Mucosa of stomach (tissue), 1 donor: Measurements from ENCODE around the gene SLC22A5.
A peak's percentile ranks its signal among the peaks of the same experiment; 100 is the strongest.

Source experiments
- H3K27me3 ChIP-seq: one replicate; pipeline ENCODE4 v1.7.0; 2013; ENCODE audit warnings: mild to moderate bottlenecking, low read length; ENCODE audit not compliant: control insufficient read depth, insufficient read depth
- H3K36me3 ChIP-seq: one replicate; pipeline ENCODE4 v1.7.0; 2013; ENCODE audit warnings: low read length; ENCODE audit not compliant: control insufficient read depth, insufficient read depth
- H3K4me1 ChIP-seq: one replicate; pipeline ENCODE4 v1.7.0; 2013; ENCODE audit warnings: mild to moderate bottlenecking, low read length; ENCODE audit not compliant: control insufficient read depth, insufficient read depth
- H3K4me3 ChIP-seq: one replicate; pipeline ENCODE4 v1.7.0; 2013; ENCODE audit warnings: low read length
- H3K9ac ChIP-seq: one replicate; pipeline ENCODE4 v1.7.0; 2013; ENCODE audit warnings: mild to moderate bottlenecking, low read length, moderate library complexity
- H3K9me3 ChIP-seq: one replicate; pipeline ENCODE4 v1.7.0; 2013; ENCODE audit warnings: mild to moderate bottlenecking, low read length, moderate library complexity; ENCODE audit not compliant: control insufficient read depth
- donor health status: Pancreatic carcinoma.

Gene SLC22A5

DNA sequence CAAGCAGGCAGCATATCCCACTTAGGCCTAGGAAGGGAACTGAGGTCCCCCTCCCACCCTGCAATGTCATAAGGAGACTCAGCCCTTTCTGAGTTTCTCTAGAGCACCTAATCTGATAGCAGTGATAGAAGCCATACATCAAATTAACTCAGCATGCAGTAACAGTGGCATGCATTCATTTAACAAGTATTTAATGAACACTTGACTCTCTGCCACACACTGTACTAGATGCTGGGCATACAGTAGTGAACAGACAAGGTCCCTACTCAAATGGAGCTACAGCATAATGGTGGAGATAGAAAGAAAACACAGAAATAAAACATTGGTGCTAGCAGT, 58.6 kb downstream of the SLC22A5 start:
- Histone ChIP-seq H3K9me3 (no peaks in the 10 kb centered on the region), H3K4me3 (no peak overlapping the region), H3K4me1 (peaks cover 80% of the 10 kb centered on the region), H3K27me3 (no peaks in the 10 kb centered on the region), H3K36me3 (no peaks in the 10 kb centered on the region), H3K9ac (peak overlapping the region; percentile 7)

- H3K4me3 ChIP-seq, result no peak overlapping the region
Measured at GRCh38 chr5:132428484-132429462, 59.3 kb downstream of the SLC22A5 start.

DNA sequence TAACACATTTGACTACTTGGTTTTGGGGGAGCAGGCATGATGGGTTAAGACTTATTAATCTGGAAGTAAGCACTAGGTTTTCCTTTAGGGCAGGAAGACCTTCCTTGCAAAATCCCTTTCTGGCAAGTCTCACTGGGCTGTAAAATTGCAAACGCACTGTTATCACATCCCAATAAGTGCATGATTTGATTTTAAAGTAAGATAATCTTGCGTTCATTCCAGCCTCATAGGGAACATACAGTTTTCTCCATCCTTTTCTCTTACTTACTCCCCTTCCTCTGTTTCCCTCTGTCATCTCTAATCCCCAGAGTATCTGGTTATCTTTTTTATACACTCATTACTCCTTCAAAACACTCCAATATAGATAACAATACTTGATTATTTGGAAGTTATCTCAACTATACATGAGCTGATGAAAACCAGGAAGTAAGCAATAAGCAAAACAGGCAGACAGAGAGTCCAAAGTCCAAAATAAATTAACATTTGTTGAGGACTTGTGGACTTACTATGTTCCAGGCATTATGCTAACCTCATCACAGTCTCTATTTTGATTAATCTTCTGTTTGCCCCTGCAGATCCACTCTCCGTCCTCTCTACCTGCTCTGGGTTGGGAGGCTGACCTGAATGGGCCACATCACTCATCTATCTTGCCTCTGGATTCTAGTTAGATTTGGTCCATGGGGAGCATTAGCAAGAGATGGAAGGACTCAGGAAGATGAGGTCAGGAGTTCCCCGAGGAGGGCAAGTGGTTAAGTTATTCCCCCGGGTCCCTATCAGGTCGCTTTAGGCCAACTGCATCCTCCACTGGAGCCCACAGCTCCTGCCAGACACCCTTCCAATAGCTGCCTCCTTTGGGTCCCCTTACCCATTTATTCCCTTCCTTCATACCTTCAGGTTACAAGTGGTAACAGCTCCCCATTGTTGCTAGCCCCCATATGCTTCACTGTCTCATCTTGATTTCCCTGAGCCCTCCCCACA, 60.2 kb downstream of the SLC22A5 start:
- no peaks in the 10 kb centered on the region for H3K9me3 ChIP-seq
- H3K9ac ChIP-seq, result no peak overlapping the region
- H3K4me3 ChIP-seq, result no peak overlapping the region
- H3K4me1 ChIP-seq, result peaks cover 72% of the 10 kb centered on the region
- H3K27me3 ChIP-seq, result no peaks in the 10 kb centered on the region
- no peaks in the 10 kb centered on the region for H3K36me3 ChIP-seq

More at GRCh38 chr5:132428484-132429462, 59.3 kb downstream of the SLC22A5 start:
- Histone ChIP-seq H3K36me3 (no peaks in the 10 kb centered on the region), H3K27me3 (no peaks in the 10 kb centered on the region), H3K9ac (peak overlapping the region; percentile 7), H3K4me1 (peaks cover 74% of the 10 kb centered on the region), H3K9me3 (no peaks in the 10 kb centered on the region)

DNA sequence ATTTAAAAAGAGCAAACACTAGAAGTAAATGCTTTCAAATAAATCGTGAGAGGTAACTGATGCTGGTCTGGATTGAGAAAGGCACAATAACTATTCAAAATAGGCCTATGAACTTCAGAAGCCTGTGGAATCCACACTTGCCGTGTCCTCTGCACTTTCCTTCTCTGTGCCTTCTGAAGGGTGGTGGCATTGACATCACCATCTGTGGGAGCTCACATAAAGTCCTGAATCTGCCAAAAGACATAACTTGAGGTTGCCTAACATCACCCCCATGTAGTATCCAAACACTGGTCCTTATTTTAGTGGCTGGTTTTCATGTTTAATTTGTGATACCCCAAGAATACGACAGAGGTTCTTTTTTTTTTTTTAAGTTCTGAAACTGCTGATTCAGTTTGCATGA, 61.2 kb downstream of the SLC22A5 start:
- Histone ChIP-seq H3K4me3 (no peak overlapping the region), H3K9ac (no peak overlapping the region), H3K9me3 (no peaks in the 10 kb centered on the region), H3K4me1 (peaks cover 72% of the 10 kb centered on the region), H3K27me3 (no peaks in the 10 kb centered on the region), H3K36me3 (no peaks in the 10 kb centered on the region)

- H3K27me3 ChIP-seq, result no peaks in the 10 kb centered on the region
- no peak overlapping the region for H3K9ac ChIP-seq
- no peak overlapping the region for H3K4me3 ChIP-seq
- peaks cover 64% of the 10 kb centered on the region for H3K4me1 ChIP-seq
- no peaks in the 10 kb centered on the region for H3K36me3 ChIP-seq
- H3K9me3 ChIP-seq, result no peaks in the 10 kb centered on the region
Measured at GRCh38 chr5:132431632-132432031, 62.1 kb downstream of the SLC22A5 start.

DNA sequence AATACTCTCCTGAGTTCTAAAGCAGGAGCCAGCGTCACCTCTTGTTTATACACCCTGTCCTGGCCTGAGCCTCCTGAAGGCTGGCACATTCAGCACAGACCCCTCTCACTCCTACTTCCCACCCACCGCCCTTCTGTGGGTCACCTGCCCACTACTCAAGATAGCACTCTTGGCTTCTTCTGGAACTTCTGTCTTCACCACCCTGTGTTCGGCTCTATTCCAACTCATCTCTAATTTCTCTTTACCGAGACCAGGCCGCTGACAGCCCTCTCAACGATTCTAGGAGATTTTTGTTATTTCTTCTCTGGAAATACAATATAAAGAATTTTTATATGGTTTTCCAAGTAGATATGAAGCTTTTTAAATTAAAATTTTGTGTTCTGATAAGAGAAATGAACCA, 63.6 kb downstream of the SLC22A5 start:
- peaks cover 55% of the 10 kb centered on the region for H3K4me1 ChIP-seq

GRCh38 chr5:132434416-132435286, 65.1 kb downstream of the SLC22A5 start:
- H3K4me3 ChIP-seq, result no peak overlapping the region
- no peak overlapping the region for H3K9ac ChIP-seq
- peaks cover 46% of the 10 kb centered on the region for H3K4me1 ChIP-seq
- no peaks in the 10 kb centered on the region for H3K27me3 ChIP-seq
- H3K36me3 ChIP-seq, result no peaks in the 10 kb centered on the region
- H3K9me3 ChIP-seq, result no peaks in the 10 kb centered on the region

More for the DNA sequence above, 63.6 kb downstream of the SLC22A5 start:
- H3K27me3 ChIP-seq, result no peaks in the 10 kb centered on the region
- no peaks in the 10 kb centered on the region for H3K9me3 ChIP-seq
- H3K9ac ChIP-seq, result no peak overlapping the region
- no peaks in the 10 kb centered on the region for H3K36me3 ChIP-seq
- no peak overlapping the region for H3K4me3 ChIP-seq

GRCh38 chr5:132435447-132435846, 65.9 kb downstream of the SLC22A5 start:
- peaks cover 38% of the 10 kb centered on the region for H3K4me1 ChIP-seq
- H3K36me3 ChIP-seq, result no peaks in the 10 kb centered on the region
- no peak overlapping the region for H3K4me3 ChIP-seq
- H3K27me3 ChIP-seq, result no peaks in the 10 kb centered on the region
- no peaks in the 10 kb centered on the region for H3K9me3 ChIP-seq
- H3K9ac ChIP-seq, result no peak overlapping the region

DNA sequence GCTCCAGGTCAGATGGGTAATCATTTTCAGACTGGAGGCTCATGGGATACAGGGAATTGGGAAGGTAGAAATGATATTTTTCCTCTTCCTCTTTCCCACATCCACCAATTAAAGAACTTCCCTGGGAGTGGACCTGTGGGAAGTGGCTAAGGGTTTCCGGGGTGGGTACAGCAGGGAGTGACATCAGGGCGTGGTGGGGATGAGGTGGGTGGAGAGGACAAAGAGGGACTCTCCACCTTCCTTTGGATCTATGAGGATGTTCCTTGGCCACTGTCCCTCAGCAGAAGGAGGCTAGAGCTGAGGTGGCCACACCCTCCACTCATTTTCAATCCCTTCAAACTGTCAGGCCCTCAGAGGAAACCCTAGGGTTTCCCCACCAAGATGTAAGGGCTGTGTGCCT, 66.4 kb downstream of the SLC22A5 start:
- peaks cover 37% of the 10 kb centered on the region for H3K4me1 ChIP-seq
- no peaks in the 10 kb centered on the region for H3K27me3 ChIP-seq
- no peaks in the 10 kb centered on the region for H3K36me3 ChIP-seq
- H3K4me3 ChIP-seq, result no peak overlapping the region
- H3K9ac ChIP-seq, result no peak overlapping the region
- no peaks in the 10 kb centered on the region for H3K9me3 ChIP-seq

DNA sequence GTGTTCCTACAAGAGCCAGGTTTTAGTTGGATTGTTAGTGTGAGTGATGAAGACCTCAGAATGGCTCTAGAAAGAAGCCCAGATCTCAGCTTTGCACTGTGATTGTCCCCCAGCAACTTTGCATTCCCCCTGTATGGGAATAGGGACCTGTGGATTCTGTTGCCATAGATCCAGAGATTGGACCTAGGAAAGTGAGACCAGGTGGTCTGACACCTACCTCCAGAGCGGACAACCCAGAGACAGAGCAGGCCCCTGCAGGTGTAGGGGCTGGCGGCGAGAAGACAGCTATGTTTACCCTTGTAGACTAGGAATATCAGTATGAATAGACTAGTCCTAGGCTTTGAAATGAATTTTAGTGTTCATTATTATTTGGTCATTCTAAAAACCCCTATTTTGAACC, 67.4 kb downstream of the SLC22A5 start:
- Histone ChIP-seq H3K9ac (no peak overlapping the region), H3K4me1 (peaks cover 37% of the 10 kb centered on the region), H3K36me3 (no peaks in the 10 kb centered on the region), H3K9me3 (no peaks in the 10 kb centered on the region), H3K4me3 (no peak overlapping the region), H3K27me3 (no peaks in the 10 kb centered on the region)

DNA sequence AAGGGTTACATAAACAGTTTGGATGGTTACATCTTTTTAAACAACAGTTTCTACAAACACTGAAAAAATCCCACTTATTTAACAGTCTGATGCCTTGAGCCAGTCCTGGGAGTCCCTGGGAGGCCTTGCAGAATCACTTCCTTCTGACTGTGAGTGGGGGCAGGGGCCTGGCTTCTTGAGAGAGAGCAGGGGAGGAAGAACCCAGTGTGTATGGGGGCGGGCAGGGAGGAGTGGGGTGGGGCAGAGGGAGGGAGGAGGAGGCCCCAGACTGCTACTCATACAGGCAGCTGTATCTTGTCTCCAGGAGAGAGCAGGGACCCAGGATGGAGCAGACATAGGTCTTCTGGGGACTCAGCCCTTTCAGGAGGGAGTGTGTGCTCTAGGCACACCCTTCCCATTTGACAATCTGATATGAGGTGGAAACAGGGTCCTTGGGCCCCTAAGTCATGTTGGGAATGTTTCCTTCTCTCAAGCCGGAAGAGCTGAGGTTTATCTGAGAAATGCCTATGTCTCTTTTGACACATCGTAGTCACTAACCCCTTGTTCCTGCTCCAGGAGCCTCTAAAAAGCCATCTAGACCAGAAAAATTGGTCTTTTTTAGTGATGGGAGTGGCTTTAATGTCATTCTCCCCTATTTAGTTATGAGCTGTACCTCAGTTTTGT, 68.2 kb downstream of the SLC22A5 start:
- Histone ChIP-seq H3K4me3 (no peak overlapping the region), H3K9ac (no peak overlapping the region), H3K4me1 (peaks cover 30% of the 10 kb centered on the region), H3K36me3 (no peaks in the 10 kb centered on the region), H3K27me3 (no peaks in the 10 kb centered on the region), H3K9me3 (no peaks in the 10 kb centered on the region)
